Measurements from ENCODE around the gene RPSA.
"Not testable (repeated sequence)": the region's sequence is repeated elsewhere in the genome, so short reads cannot be mapped to it uniquely, and the experiment has no call there.

Gene RPSA

GRCh38 chr3:39419742-39420315, 13.3 kb downstream of the RPSA start:
- no peak for DNase-seq (ENCODE audit: low spot score)

GRCh38 chr3:39420543-39420942, 14.0 kb downstream of the RPSA start:
- no peak for DNase-seq (ENCODE audit: low spot score)

- no peak for DNase-seq (ENCODE audit: low spot score)
These were observed 17.0 kb downstream of the RPSA start for GRCh38 chr3:39423436-39423970.

GRCh38 chr3:39426312-39426711, 19.8 kb downstream of the RPSA start:
- no peak for DNase-seq (ENCODE audit: low spot score)

- DNase-seq (ENCODE audit: low spot score), result no peak
These were observed 21.0 kb downstream of the RPSA start for GRCh38 chr3:39427506-39427905.

GRCh38 chr3:39428745-39429201, 22.3 kb downstream of the RPSA start:
- DNase-seq (ENCODE audit: low spot score), result no peak

GRCh38 chr3:39429466-39429865, 22.9 kb downstream of the RPSA start:
- no peak for DNase-seq (ENCODE audit: low spot score)

GRCh38 chr3:39432342-39432741, 25.8 kb downstream of the RPSA start:
- DNase-seq (ENCODE audit: low spot score), result no peak

GRCh38 chr3:39433642-39434041, 27.1 kb downstream of the RPSA start:
- no peak for DNase-seq (ENCODE audit: low spot score)

GRCh38 chr3:39434574-39434973, 28.1 kb downstream of the RPSA start:
- no peak for DNase-seq (ENCODE audit: low spot score)

GRCh38 chr3:39435006-39435748, 28.7 kb downstream of the RPSA start:
- DNase-seq (ENCODE audit: low spot score), result no peak

- no peak for DNase-seq (ENCODE audit: low spot score)
These were observed 32.4 kb downstream of the RPSA start for GRCh38 chr3:39438880-39439279.

- no peak for DNase-seq (ENCODE audit: low spot score)
These were observed 33.8 kb downstream of the RPSA start for GRCh38 chr3:39440316-39440715.

- no peak for DNase-seq (ENCODE audit: low spot score)
These were observed 37.0 kb downstream of the RPSA start for GRCh38 chr3:39443530-39443929.

GRCh38 chr3:39445927-39446326, 39.4 kb downstream of the RPSA start:
- no peak for DNase-seq (ENCODE audit: low spot score)

GRCh38 chr3:39446444-39446843, 39.9 kb downstream of the RPSA start:
- DNase-seq (ENCODE audit: low spot score), result no peak

GRCh38 chr3:39447637-39448483, 41.3 kb downstream of the RPSA start:
- peak; percentile 81 for DNase-seq (ENCODE audit: low spot score)

GRCh38 chr3:39448506-39449233, 42.1 kb downstream of the RPSA start:
- DNase-seq (ENCODE audit: low spot score), result no peak

- no peak for DNase-seq (ENCODE audit: low spot score)
These were observed 43.3 kb downstream of the RPSA start for GRCh38 chr3:39449796-39450195.

GRCh38 chr3:39453134-39453533, 46.6 kb downstream of the RPSA start:
- DNase-seq (ENCODE audit: low spot score), result no peak

GRCh38 chr3:39453872-39454271, 47.4 kb downstream of the RPSA start:
- DNase-seq (ENCODE audit: low spot score), result not testable (repeated sequence)

Measured in hematopoietic multipotent progenitor cell treated with erythropoietin and hydrocortisone succinate and interleukin-3 and kit ligand, for 15 days (in vitro differentiated cells).